Measurements from ENCODE around the gene EDN2.

DNA sequence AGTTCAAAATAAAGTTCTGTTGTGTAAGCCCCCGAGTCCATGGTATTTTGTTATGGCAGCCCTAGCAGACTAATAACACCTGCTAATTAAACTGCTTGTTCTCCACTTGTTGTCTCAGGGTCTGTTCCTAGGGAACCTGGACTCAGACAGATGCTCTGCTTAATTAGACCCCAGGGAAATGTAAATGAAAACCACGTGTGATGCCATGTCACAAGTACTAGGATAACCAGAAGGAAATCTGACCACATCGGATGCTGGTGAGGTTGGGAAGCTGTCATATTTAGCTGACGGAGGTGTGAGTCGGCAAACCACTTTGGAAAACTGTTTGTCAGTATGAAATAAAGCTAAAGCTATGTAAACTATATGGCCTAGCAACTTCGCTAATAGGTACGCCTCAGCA lies 19.6 kb downstream of the EDN2 start:
- TF ChIP-seq, protein P1, sequence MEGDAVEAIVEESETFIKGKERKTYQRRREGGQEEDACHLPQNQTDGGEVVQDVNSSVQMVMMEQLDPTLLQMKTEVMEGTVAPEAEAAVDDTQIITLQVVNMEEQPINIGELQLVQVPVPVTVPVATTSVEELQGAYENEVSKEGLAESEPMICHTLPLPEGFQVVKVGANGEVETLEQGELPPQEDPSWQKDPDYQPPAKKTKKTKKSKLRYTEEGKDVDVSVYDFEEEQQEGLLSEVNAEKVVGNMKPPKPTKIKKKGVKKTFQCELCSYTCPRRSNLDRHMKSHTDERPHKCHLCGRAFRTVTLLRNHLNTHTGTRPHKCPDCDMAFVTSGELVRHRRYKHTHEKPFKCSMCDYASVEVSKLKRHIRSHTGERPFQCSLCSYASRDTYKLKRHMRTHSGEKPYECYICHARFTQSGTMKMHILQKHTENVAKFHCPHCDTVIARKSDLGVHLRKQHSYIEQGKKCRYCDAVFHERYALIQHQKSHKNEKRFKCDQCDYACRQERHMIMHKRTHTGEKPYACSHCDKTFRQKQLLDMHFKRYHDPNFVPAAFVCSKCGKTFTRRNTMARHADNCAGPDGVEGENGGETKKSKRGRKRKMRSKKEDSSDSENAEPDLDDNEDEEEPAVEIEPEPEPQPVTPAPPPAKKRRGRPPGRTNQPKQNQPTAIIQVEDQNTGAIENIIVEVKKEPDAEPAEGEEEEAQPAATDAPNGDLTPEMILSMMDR (IDR thresholded peaks at IDR 0.05), result no peak
- no peak for TF ChIP-seq POLR2AphosphoS5 (IDR thresholded peaks at IDR 0.05)
- no peak for TF ChIP-seq POLR2A (IDR thresholded peaks at IDR 0.05)
- TF ChIP-seq EP300 (IDR thresholded peaks at IDR 0.05), result no peak
